HEK293 (cell line): ENCODE data around the gene SLC19A1.

Experiments used
- BCL11B ChIP-seq: fragments of 450-650 bp; formaldehyde crosslinking; IDR thresholded peaks from 2 replicates; pipeline ENCODE4 v1.5.1; 2016; ENCODE audit warnings: low read depth, missing biosample characterization, missing genetic modification characterization
- EGR2 ChIP-seq: fragments of 450-650 bp; formaldehyde crosslinking; IDR thresholded peaks from 2 replicates; pipeline ENCODE4 v1.5.1; 2016; ENCODE audit warnings: low read depth, missing biosample characterization, missing genetic modification characterization
- ELK4 ChIP-seq: IDR thresholded peaks from 2 replicates; pipeline ENCODE4 v1.6.1; 2011; ENCODE audit warnings: mild to moderate bottlenecking, low read depth, low read length, borderline replicate concordance
- SCRT1 ChIP-seq: fragments of 450-650 bp; formaldehyde crosslinking; IDR thresholded peaks from 2 replicates; pipeline ENCODE4 v1.5.1; 2016; ENCODE audit warnings: missing biosample characterization, missing genetic modification characterization, borderline replicate concordance
- SCRT2 ChIP-seq: fragments of 450-650 bp; formaldehyde crosslinking; IDR thresholded peaks from 2 replicates; pipeline ENCODE4 v1.5.1; 2016; ENCODE audit warnings: missing biosample characterization, missing genetic modification characterization
- TSHZ1 ChIP-seq: fragments of 450-650 bp; formaldehyde crosslinking; IDR thresholded peaks from 2 replicates; pipeline ENCODE4 v1.5.1; 2016; ENCODE audit warnings: missing biosample characterization, missing genetic modification characterization, borderline replicate concordance
- YY2 ChIP-seq: fragments of 450-650 bp; formaldehyde crosslinking; IDR thresholded peaks from 2 replicates; pipeline ENCODE4 v1.5.1; 2016; ENCODE audit warnings: missing biosample characterization, missing genetic modification characterization
- ZBTB11 ChIP-seq: fragments of 450-650 bp; formaldehyde crosslinking; conservative IDR thresholded peaks from 2 replicates; pipeline ENCODE4 v1.5.1; 2016; ENCODE audit warnings: low read depth, missing biosample characterization, missing genetic modification characterization
- ZFP69B ChIP-seq: fragments of 450-650 bp; formaldehyde crosslinking; IDR thresholded peaks from 2 replicates; pipeline ENCODE4 v1.5.1; 2016; ENCODE audit warnings: missing biosample characterization, missing genetic modification characterization
- ZNF114 ChIP-seq: fragments of 450-650 bp; formaldehyde crosslinking; IDR thresholded peaks from 2 replicates; pipeline ENCODE4 v1.5.0; 2017; ENCODE audit warnings: missing biosample characterization, missing genetic modification characterization
- ZNF211 ChIP-seq: fragments of 450-650 bp; formaldehyde crosslinking; IDR thresholded peaks from 2 replicates; pipeline ENCODE4 v1.5.1; 2016; ENCODE audit warnings: low read depth, missing biosample characterization, missing genetic modification characterization
- ZNF214 ChIP-seq: fragments of 450-650 bp; formaldehyde crosslinking; IDR thresholded peaks from 2 replicates; pipeline ENCODE4 v1.5.1; 2017; ENCODE audit warnings: missing biosample characterization, mild to moderate bottlenecking, missing genetic modification characterization, borderline replicate concordance
- ZNF350 ChIP-seq: fragments of 450-650 bp; formaldehyde crosslinking; IDR thresholded peaks from 2 replicates; pipeline ENCODE4 v1.5.0; 2017; ENCODE audit warnings: missing biosample characterization, mild to moderate bottlenecking, missing genetic modification characterization
- ZNF404 ChIP-seq: fragments of 450-650 bp; formaldehyde crosslinking; IDR thresholded peaks from 2 replicates; pipeline ENCODE4 v1.5.1; 2017; ENCODE audit warnings: missing biosample characterization, missing genetic modification characterization
- ZNF510 ChIP-seq: fragments of 450-650 bp; formaldehyde crosslinking; IDR thresholded peaks from 2 replicates; pipeline ENCODE4 v1.5.1; 2018; ENCODE audit warnings: mild to moderate bottlenecking, missing genetic modification characterization, missing biosample characterization; ENCODE audit not compliant: insufficient replicate concordance
- ZNF600 ChIP-seq: fragments of 450-650 bp; formaldehyde crosslinking; IDR thresholded peaks from 2 replicates; pipeline ENCODE4 v1.5.1; 2016; ENCODE audit warnings: missing biosample characterization, missing genetic modification characterization
- ZNF610 ChIP-seq: fragments of 450-650 bp; formaldehyde crosslinking; IDR thresholded peaks from 2 replicates; pipeline ENCODE4 v1.5.1; 2016; ENCODE audit warnings: missing biosample characterization, missing genetic modification characterization, borderline replicate concordance
- ZNF670 ChIP-seq: fragments of 450-650 bp; formaldehyde crosslinking; IDR thresholded peaks from 2 replicates; pipeline ENCODE4 v1.5.1; 2016; ENCODE audit warnings: missing biosample characterization, missing genetic modification characterization, low read depth
- ZNF747 ChIP-seq: fragments of 450-650 bp; formaldehyde crosslinking; IDR thresholded peaks from 2 replicates; pipeline ENCODE4 v1.5.1; 2016; ENCODE audit warnings: missing biosample characterization, missing genetic modification characterization
- ZXDB ChIP-seq: fragments of 450-650 bp; formaldehyde crosslinking; IDR thresholded peaks from 2 replicates; pipeline ENCODE4 v1.5.1; 2016; ENCODE audit warnings: missing biosample characterization, missing genetic modification characterization
- TF ChIP-seq, protein P1 (sequence below): fragments of 450-650 bp; formaldehyde crosslinking; IDR thresholded peaks from 2 replicates; pipeline ENCODE4 v1.5.1; 2016; ENCODE audit warnings: missing biosample characterization, missing genetic modification characterization, borderline replicate concordance
- TF ChIP-seq, protein P2 (sequence below): fragments of 450-650 bp; formaldehyde crosslinking; IDR thresholded peaks from 2 replicates; pipeline ENCODE4 v1.5.1; 2016; ENCODE audit warnings: missing biosample characterization, missing genetic modification characterization
- TF ChIP-seq, protein P3 (sequence below): fragments of 450-650 bp; formaldehyde crosslinking; IDR thresholded peaks from 2 replicates; pipeline ENCODE4 v1.5.1; 2017; ENCODE audit warnings: missing biosample characterization, mild to moderate bottlenecking, missing genetic modification characterization, moderate library complexity
- TF ChIP-seq, protein P4 (sequence below): fragments of 450-650 bp; formaldehyde crosslinking; IDR thresholded peaks from 2 replicates; pipeline ENCODE4 v1.5.1; 2016; ENCODE audit warnings: missing biosample characterization, missing genetic modification characterization

SLC19A1 gene

GRCh38 chr21:45554477-45555175 lies 12.4 kb upstream of the SLC19A1 start (continued):
- TF ChIP-seq ZBTB11 (tag by site-specific recombination) (0 out of 2 replicates have a peak, but pooled peaks have one; percentile 33), ZFP69B (tag by site-specific recombination) (no peak; the same call in 1 of the 2 replicates), ZNF600 (peak; percentile 81), ZNF670 (tag by site-specific recombination) (no peak), TSHZ1 (tag by site-specific recombination) (no peak), ZXDB (tag by site-specific recombination) (0 out of 2 replicates have a peak, but pooled peaks have one; percentile 44), ZNF114 (tag by site-specific recombination) (no peak), EGR2 (0 out of 2 replicates have a peak, but pooled peaks have one; percentile 7), SCRT1 (tag by site-specific recombination) (no peak), ZNF404 (no peak), BCL11B (no peak), ZNF350 (tag by site-specific recombination) (no peak), ZNF510 (tag by site-specific recombination) (no peak), ZNF610 (tag by site-specific recombination) (peak; percentile 69; the same call in 1 of the 2 replicates), ZNF211 (tag by site-specific recombination) (no peak), ZNF747 (no peak), ELK4 (no peak), SCRT2 (tag by site-specific recombination) (no peak), YY2 (tag by site-specific recombination) (no peak), ZNF214 (tag by site-specific recombination) (no peak)
- TF ChIP-seq, protein P1, sequence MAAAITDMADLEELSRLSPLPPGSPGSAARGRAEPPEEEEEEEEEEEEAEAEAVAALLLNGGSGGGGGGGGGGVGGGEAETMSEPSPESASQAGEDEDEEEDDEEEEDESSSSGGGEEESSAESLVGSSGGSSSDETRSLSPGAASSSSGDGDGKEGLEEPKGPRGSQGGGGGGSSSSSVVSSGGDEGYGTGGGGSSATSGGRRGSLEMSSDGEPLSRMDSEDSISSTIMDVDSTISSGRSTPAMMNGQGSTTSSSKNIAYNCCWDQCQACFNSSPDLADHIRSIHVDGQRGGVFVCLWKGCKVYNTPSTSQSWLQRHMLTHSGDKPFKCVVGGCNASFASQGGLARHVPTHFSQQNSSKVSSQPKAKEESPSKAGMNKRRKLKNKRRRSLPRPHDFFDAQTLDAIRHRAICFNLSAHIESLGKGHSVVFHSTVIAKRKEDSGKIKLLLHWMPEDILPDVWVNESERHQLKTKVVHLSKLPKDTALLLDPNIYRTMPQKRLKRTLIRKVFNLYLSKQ: no peak
- TF ChIP-seq, protein P2, sequence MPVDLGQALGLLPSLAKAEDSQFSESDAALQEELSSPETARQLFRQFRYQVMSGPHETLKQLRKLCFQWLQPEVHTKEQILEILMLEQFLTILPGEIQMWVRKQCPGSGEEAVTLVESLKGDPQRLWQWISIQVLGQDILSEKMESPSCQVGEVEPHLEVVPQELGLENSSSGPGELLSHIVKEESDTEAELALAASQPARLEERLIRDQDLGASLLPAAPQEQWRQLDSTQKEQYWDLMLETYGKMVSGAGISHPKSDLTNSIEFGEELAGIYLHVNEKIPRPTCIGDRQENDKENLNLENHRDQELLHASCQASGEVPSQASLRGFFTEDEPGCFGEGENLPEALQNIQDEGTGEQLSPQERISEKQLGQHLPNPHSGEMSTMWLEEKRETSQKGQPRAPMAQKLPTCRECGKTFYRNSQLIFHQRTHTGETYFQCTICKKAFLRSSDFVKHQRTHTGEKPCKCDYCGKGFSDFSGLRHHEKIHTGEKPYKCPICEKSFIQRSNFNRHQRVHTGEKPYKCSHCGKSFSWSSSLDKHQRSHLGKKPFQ: no peak
- TF ChIP-seq, protein P3, sequence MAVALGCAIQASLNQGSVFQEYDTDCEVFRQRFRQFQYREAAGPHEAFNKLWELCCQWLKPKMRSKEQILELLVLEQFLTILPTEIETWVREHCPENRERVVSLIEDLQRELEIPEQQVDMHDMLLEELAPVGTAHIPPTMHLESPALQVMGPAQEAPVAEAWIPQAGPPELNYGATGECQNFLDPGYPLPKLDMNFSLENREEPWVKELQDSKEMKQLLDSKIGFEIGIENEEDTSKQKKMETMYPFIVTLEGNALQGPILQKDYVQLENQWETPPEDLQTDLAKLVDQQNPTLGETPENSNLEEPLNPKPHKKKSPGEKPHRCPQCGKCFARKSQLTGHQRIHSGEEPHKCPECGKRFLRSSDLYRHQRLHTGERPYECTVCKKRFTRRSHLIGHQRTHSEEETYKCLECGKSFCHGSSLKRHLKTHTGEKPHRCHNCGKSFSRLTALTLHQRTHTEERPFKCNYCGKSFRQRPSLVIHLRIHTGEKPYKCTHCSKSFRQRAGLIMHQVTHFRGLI (tag by site-specific recombination): no peak
- TF ChIP-seq, protein P4, sequence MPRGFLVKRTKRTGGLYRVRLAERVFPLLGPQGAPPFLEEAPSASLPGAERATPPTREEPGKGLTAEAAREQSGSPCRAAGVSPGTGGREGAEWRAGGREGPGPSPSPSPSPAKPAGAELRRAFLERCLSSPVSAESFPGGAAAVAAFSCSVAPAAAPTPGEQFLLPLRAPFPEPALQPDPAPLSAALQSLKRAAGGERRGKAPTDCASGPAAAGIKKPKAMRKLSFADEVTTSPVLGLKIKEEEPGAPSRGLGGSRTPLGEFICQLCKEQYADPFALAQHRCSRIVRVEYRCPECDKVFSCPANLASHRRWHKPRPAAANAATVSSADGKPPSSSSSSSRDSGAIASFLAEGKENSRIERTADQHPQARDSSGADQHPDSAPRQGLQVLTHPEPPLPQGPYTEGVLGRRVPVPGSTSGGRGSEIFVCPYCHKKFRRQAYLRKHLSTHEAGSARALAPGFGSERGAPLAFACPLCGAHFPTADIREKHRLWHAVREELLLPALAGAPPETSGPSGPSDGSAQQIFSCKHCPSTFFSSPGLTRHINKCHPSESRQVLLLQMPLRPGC (tag by site-specific recombination): no peak
